GM06990 (cell line): Measurements from ENCODE around the gene RIC8B.

ENCODE experiments used
- DNase-seq: peaks from one replicate; pipeline ENCODE4 v3.0.0-alpha.2; 2011; ENCODE audit not compliant: insufficient read length; ENCODE audit errors: extremely low read depth
- H3K27me3 ChIP-seq: replicated peaks from 2 replicates; pipeline ENCODE4 v1.6.0; 2011; ENCODE audit warnings: low read length; ENCODE audit not compliant: control insufficient read depth, insufficient read depth
- H3K36me3 ChIP-seq: 2 replicates; pipeline ENCODE4 v1.5.1; 2011; ENCODE audit warnings: low read length; ENCODE audit not compliant: control insufficient read depth, insufficient read depth
- H3K4me3 ChIP-seq: replicated peaks from 2 replicates; pipeline ENCODE4 v1.5.1; 2011; ENCODE audit warnings: low read depth, mild to moderate bottlenecking, control low read depth, low read length
- CTCF ChIP-seq: IDR thresholded peaks from 2 replicates; pipeline ENCODE4 v1.5.1; 2011; ENCODE audit warnings: low read length, control low read depth, mild to moderate bottlenecking, inconsistent platforms; ENCODE audit not compliant: insufficient read depth, poor library complexity, severe bottlenecking

Gene RIC8B

GRCh38 chr12:106867651-106868050 is 93.2 kb downstream of the RIC8B start:
- TF ChIP-seq CTCF = no peak
- DNase-seq = no peak
- Histone ChIP-seq H3K4me3 (no peak overlapping the region), H3K36me3 (no peaks in the 10 kb centered on the region; the same call in 1 of the 2 replicates), H3K27me3 (no peaks in the 10 kb centered on the region)

- no peaks in the 10 kb centered on the region for H3K27me3 ChIP-seq
- no peak overlapping the region for H3K4me3 ChIP-seq
- no peak for TF ChIP-seq CTCF
- no peaks in the 10 kb centered on the region; the same call in 1 of the 2 replicates for H3K36me3 ChIP-seq
- DNase-seq = no peak
Observed at GRCh38 chr12:106868982-106869700, 94.7 kb downstream of the RIC8B start.

- no peak for TF ChIP-seq CTCF
- no peak for DNase-seq
- peaks cover 1% of the 10 kb centered on the region; the same call in 1 of the 2 replicates for H3K36me3 ChIP-seq
- no peaks in the 10 kb centered on the region for H3K27me3 ChIP-seq
- H3K4me3 ChIP-seq = no peak overlapping the region
Observed at GRCh38 chr12:106870116-106870515, 95.6 kb downstream of the RIC8B start.

GRCh38 chr12:106871477-106871876 is 97.0 kb downstream of the RIC8B start:
- Histone ChIP-seq H3K36me3 (peaks cover 1% of the 10 kb centered on the region; the same call in 1 of the 2 replicates), H3K27me3 (no peaks in the 10 kb centered on the region), H3K4me3 (no peak overlapping the region)
- TF ChIP-seq CTCF = no peak
- no peak for DNase-seq

GRCh38 chr12:106873983-106874382 is 99.5 kb downstream of the RIC8B start:
- H3K27me3 ChIP-seq = no peaks in the 10 kb centered on the region

More at GRCh38 chr12:106873983-106874382, 99.5 kb downstream of the RIC8B start:
- no peak overlapping the region for H3K4me3 ChIP-seq
- no peak for TF ChIP-seq CTCF
- no peak for DNase-seq
- peaks cover 1% of the 10 kb centered on the region; the same call in 1 of the 2 replicates for H3K36me3 ChIP-seq
